IMR-90 (cell line): Measurements from ENCODE around the gene PRKAR1B. TPM values are rescaled to one million over a fixed set of nuclear protein-coding genes. Genes with fewer than 3 reads are reported as not detected.

Source experiments
- ATAC-seq: fragments of 200-7000 bp; cut with Tn5 transposase; 2 replicates; pipeline ENCODE4 v1.9.1; 2020; ENCODE audit warnings: low read depth, mild to moderate bottlenecking, moderate library complexity
- BruUV-seq: library from RNA; stranded (reverse); fragments of 400-500 nt; replicated peaks from 2 replicates; lab custom pipeline; 2021; lab: Mats Ljungman, UMichigan
- CTCF ChIA-PET: fragments of 300-600 bp; formaldehyde crosslinking; extraction: SDS; loops from one replicate; lab custom pipeline; 2021; ENCODE audit warnings: antibody characterized with exemption; lab: Yijun Ruan, JAX
- POLR2A ChIA-PET: fragments of 300-600 bp; sonication (Branson Sonifier 250); formaldehyde crosslinking; loops from one replicate; lab custom pipeline; 2022; ENCODE audit warnings: antibody characterized with exemption; ENCODE audit not compliant: unreplicated experiment; lab: Charles Lee
- DNase-seq: peaks from one replicate; pipeline ENCODE4 v3.0.0; 2013
- H2AFZ ChIP-seq: replicated peaks from 2 replicates; pipeline ENCODE3; 2013; ENCODE audit warnings: low read length, mild to moderate bottlenecking; ENCODE audit not compliant: poor library complexity
- H2AK5ac ChIP-seq: 2 replicates; pipeline ENCODE4 v1.6.1; 2013; ENCODE audit warnings: low read depth, low read length, inconsistent platforms
- H2AK9ac ChIP-seq: replicated peaks from 2 replicates; pipeline ENCODE3; 2013; ENCODE audit warnings: mild to moderate bottlenecking, low read depth, low read length, moderate library complexity; ENCODE audit not compliant: poor library complexity
- H2BK120ac ChIP-seq: 2 replicates; pipeline ENCODE4 v1.6.1; 2013; ENCODE audit warnings: low read depth, low read length, inconsistent platforms
- H2BK15ac ChIP-seq: 3 replicates; pipeline ENCODE4 v1.6.1; 2013; ENCODE audit warnings: low read depth, low read length, inconsistent platforms
- H2BK20ac ChIP-seq: 2 replicates; pipeline ENCODE4 v1.6.1; 2013; ENCODE audit warnings: low read depth, mild to moderate bottlenecking, inconsistent platforms, low read length, moderate library complexity
- H2BK5ac ChIP-seq: 2 replicates; pipeline ENCODE4 v1.6.1; 2013; ENCODE audit warnings: mild to moderate bottlenecking, low read depth, low read length, inconsistent platforms; ENCODE audit not compliant: poor library complexity, severe bottlenecking
- H3K14ac ChIP-seq: replicated peaks from 2 replicates; pipeline ENCODE4 v1.6.1; 2013; ENCODE audit warnings: low read depth, low read length, inconsistent platforms
- H3K18ac ChIP-seq: 2 replicates; pipeline ENCODE4 v1.6.1; 2013; ENCODE audit warnings: low read depth, low read length, control low read depth
- H3K23ac ChIP-seq: 2 replicates; pipeline ENCODE4 v1.6.1; 2013; ENCODE audit warnings: low read depth, low read length, inconsistent platforms
- H3K27ac ChIP-seq: 2 replicates; pipeline ENCODE4 v1.5.1; 2013; ENCODE audit warnings: mild to moderate bottlenecking, control low read depth, low read length; ENCODE audit not compliant: insufficient read depth
- H3K27me3 ChIP-seq: 2 replicates; pipeline ENCODE4 v1.6.1; 2013; ENCODE audit warnings: low read length; ENCODE audit not compliant: control insufficient read depth, insufficient read depth
- H3K36me3 ChIP-seq: 2 replicates; pipeline ENCODE4 v1.6.1; 2013; ENCODE audit warnings: low read length, mixed read lengths; ENCODE audit not compliant: control insufficient read depth, insufficient read depth
- H3K4ac ChIP-seq: 2 replicates; pipeline ENCODE4 v1.6.1; 2013; ENCODE audit warnings: low read depth, low read length, inconsistent platforms
- H3K4me1 ChIP-seq: 2 replicates; pipeline ENCODE4 v1.6.1; 2013; ENCODE audit warnings: low read length, mixed read lengths; ENCODE audit not compliant: control insufficient read depth, insufficient read depth
- H3K4me2 ChIP-seq: 2 replicates; pipeline ENCODE4 v1.6.1; 2013; ENCODE audit warnings: low read depth, mild to moderate bottlenecking, control low read depth, low read length, moderate library complexity
- H3K4me3 ChIP-seq: 2 replicates; pipeline ENCODE4 v1.5.1; 2013; ENCODE audit warnings: low read depth, mild to moderate bottlenecking, control low read depth, low read length, moderate library complexity; ENCODE audit not compliant: insufficient read depth
- H3K56ac ChIP-seq: 2 replicates; pipeline ENCODE4 v1.6.1; 2013; ENCODE audit warnings: low read length, inconsistent platforms; ENCODE audit not compliant: insufficient read depth; ENCODE audit errors: extremely low read depth
- H3K79me1 ChIP-seq, 2 experiments: 2 replicates each; pipeline ENCODE4 v1.6.1; 2013; ENCODE audit warnings: low read length in 2 of 2, inconsistent platforms in 1 of 2, low read depth in 1 of 2
- H3K9ac ChIP-seq: 2 replicates; pipeline ENCODE4 v1.6.1; 2013; ENCODE audit warnings: low read depth, low read length, control low read depth
- H3K9me1 ChIP-seq: 2 replicates; pipeline ENCODE4 v1.6.1; 2013; ENCODE audit warnings: low read length, inconsistent platforms; ENCODE audit not compliant: insufficient read depth
- H3K9me3 ChIP-seq: 2 replicates; pipeline ENCODE4 v1.6.1; 2013; ENCODE audit warnings: low read length; ENCODE audit not compliant: control insufficient read depth, insufficient read depth
- H4K20me1 ChIP-seq: 2 replicates; pipeline ENCODE4 v1.6.1; 2013; ENCODE audit warnings: low read length, inconsistent platforms; ENCODE audit not compliant: insufficient read depth
- H4K5ac ChIP-seq: 2 replicates; pipeline ENCODE4 v1.6.1; 2013; ENCODE audit warnings: mild to moderate bottlenecking, low read depth, low read length, control low read depth
- H4K8ac ChIP-seq, 2 experiments: 2 replicates each; pipeline ENCODE4 v1.6.1; 2013; ENCODE audit warnings: low read depth in 2 of 2, low read length in 2 of 2, control low read depth in 1 of 2, inconsistent platforms in 1 of 2
- H4K91ac ChIP-seq: 2 replicates; pipeline ENCODE4 v1.6.1; 2013; ENCODE audit warnings: low read depth, low read length, inconsistent platforms; ENCODE audit not compliant: insufficient read depth
- BHLHE40 ChIP-seq: fragments of 150-350 bp; IDR thresholded peaks from 2 replicates; pipeline ENCODE4 v1.6.1; 2016; ENCODE audit warnings: mild to moderate bottlenecking, low read depth, low read length
- CEBPB ChIP-seq: IDR thresholded peaks from 2 replicates; pipeline ENCODE4 v1.6.1; 2012; ENCODE audit warnings: low read depth, low read length, improper control_type of control experiment
- CHD1 ChIP-seq: IDR thresholded peaks from 2 replicates; pipeline ENCODE4 v1.6.1; 2012; ENCODE audit warnings: low read depth, low read length, improper control_type of control experiment
- ELK1 ChIP-seq: fragments of 150-350 bp; IDR thresholded peaks from 2 replicates; pipeline ENCODE4 v1.6.1; 2016; ENCODE audit warnings: low read depth, mild to moderate bottlenecking, low read length, moderate library complexity, borderline replicate concordance
- FOS ChIP-seq: fragments of 150-350 bp; IDR thresholded peaks from 2 replicates; pipeline ENCODE4 v1.6.1; 2016; ENCODE audit warnings: low read depth, low read length
- MAFK ChIP-seq: IDR thresholded peaks from 2 replicates; pipeline ENCODE4 v1.6.1; 2012; ENCODE audit warnings: low read depth, low read length, improper control_type of control experiment
- MXI1 ChIP-seq: IDR thresholded peaks from 2 replicates; pipeline ENCODE4 v1.6.1; 2012; ENCODE audit warnings: low read depth, mild to moderate bottlenecking, low read length, moderate library complexity, borderline replicate concordance
- NFE2L2 ChIP-seq: fragments of 150-350 bp; IDR thresholded peaks from 2 replicates; pipeline ENCODE4 v1.6.1; 2016; ENCODE audit warnings: low read depth, mild to moderate bottlenecking, low read length
- POLR2A ChIP-seq: IDR thresholded peaks from 2 replicates; pipeline ENCODE4 v1.6.1; 2012; ENCODE audit warnings: mild to moderate bottlenecking, low read depth, low read length
- RAD21 ChIP-seq: IDR thresholded peaks from 2 replicates; pipeline ENCODE4 v1.6.1; 2012; ENCODE audit warnings: low read length, improper control_type of control experiment
- RCOR1 ChIP-seq: IDR thresholded peaks from 2 replicates; pipeline ENCODE4 v1.6.1; 2012; ENCODE audit warnings: mild to moderate bottlenecking, low read length, improper control_type of control experiment; ENCODE audit not compliant: insufficient replicate concordance
- RFX5 ChIP-seq: IDR thresholded peaks from 2 replicates; pipeline ENCODE4 v1.8.0; 2012; ENCODE audit warnings: low read depth, mild to moderate bottlenecking, low read length, moderate library complexity
- SMC3 ChIP-seq: fragments of 150-350 bp; IDR thresholded peaks from 2 replicates; pipeline ENCODE4 v1.6.1; 2016; ENCODE audit warnings: low read depth, mild to moderate bottlenecking, antibody characterized with exemption, low read length, moderate library complexity
- USF2 ChIP-seq: fragments of 150-350 bp; IDR thresholded peaks from 2 replicates; pipeline ENCODE4 v1.6.1; 2017; ENCODE audit warnings: mild to moderate bottlenecking, antibody characterized with exemption, low read length, low read depth
- WGBS, 2 experiments: methylation state at CpG; one replicate each; pipeline versions ENCODE4 v1.1.5 to v1.1.7; 2013; ENCODE audit warnings: missing lambda C conversion rate in 2 of 2; ENCODE audit not compliant: insufficient read length in 1 of 2; ENCODE audit errors: extremely low coverage in 2 of 2; 5-methylcytosine and 5-hydroxymethylcytosine counted together
- dilution Hi-C: fragments of 300-500 bp; cut with HindIII; formaldehyde crosslinking; loops from one replicate; pipeline ENCODE4 v1.14.3; 2018; ENCODE audit warnings: low sequenced_read_pairs; ENCODE audit not compliant: unreplicated experiment
- in situ Hi-C: fragments of 300-500 bp; cut with MboI; formaldehyde crosslinking; loops from 3 replicates; pipeline ENCODE4 v1.14.3; 2019; ENCODE audit warnings: low sequenced_read_pairs, inconsistent platforms, mixed read lengths
- intact Hi-C: fragments of 100-400 bp; cut with micrococcal nuclease; formaldehyde crosslinking; loops from 2 replicates; pipeline ENCODE4 v1.10.0; 2022
- polyA plus RNA-seq, 3 experiments: library from polyadenylated mRNA; depleted of rRNA; stranded (reverse); fragments of >200 nt; gene quantifications; 2 replicates each; pipeline ENCODE4 v1.2.3, GENCODE V29; 2012; ENCODE audit warnings: low replicate concordance in 1 of 3
- total RNA-seq: library from RNA; depleted of rRNA; stranded (reverse); fragments of >200 nt; gene quantifications from 2 replicates; pipeline ENCODE4 v1.2.3, GENCODE V29; 2012
- TF ChIP-seq, protein P1 (sequence below): conservative IDR thresholded peaks from 2 replicates; pipeline ENCODE4 v1.5.1; 2012; ENCODE audit warnings: mild to moderate bottlenecking, low read depth, low read length, improper control_type of control experiment

Gene PRKAR1B
- total and polyA plus RNA-seq, 2 of the 4 experiments (the other 2 are of a cell fraction): 15.2 to 20.2 TPM

DNA sequence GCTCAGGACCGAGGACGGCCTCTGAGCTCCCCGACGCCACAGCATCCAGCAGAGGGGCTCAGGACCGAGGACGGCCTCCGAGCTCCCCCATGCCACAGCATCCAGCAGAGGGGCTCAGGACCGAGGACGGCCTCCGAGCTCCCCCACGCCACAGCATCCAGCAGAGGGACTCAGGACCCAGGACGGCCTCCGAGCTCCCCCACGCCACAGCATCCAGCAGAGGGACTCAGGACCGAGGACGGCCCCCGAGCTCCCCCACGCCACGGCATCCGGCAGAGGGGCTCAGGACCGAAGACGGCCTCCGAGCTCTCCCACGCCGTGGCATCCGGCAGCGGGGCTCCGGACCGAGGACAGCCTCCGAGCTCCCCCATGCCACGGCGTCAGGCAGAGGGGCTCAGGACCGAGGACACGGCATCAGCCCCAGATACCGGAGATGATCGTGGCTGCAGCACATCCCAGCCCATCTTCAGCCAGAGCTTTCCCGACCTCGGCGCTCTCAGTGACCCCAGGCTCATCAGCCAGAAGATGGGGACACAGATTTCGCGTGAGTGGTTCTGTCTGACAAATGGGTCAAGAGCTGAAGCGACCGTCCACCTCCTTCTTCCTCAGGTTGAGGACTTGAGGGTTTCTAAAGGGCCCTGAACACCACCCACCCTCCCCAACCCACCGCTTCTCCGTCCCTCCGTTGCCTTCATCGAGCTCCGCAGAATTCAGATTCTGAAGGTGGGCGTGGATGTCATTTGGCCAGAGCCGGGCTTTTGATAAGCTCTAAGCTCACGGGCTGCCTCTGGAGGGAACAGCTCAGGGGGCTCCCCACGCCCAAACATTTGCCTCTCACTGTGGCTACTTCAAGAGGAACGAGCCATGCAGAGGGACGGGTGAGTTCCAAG lies 56.3 kb downstream of the PRKAR1B start:
- dilution Hi-C loops (no loop called here), in situ Hi-C loops (no loop called here), intact Hi-C loops (no loop called here)
- Histone ChIP-seq H2BK15ac (no peak overlapping the region), H2AK5ac (no peak overlapping the region), H3K56ac (no peak overlapping the region), H3K23ac (no peak overlapping the region), H2BK20ac (no peak overlapping the region), H3K36me3 (no peaks in the 10 kb centered on the region), H3K9me1 (peaks cover 7% of the 10 kb centered on the region; the same call in 1 of the 2 replicates), H2AFZ (no peak overlapping the region), H2BK5ac (no peak overlapping the region), H3K9ac (no peak overlapping the region), H3K14ac (no peak overlapping the region), H3K27me3 (no peaks in the 10 kb centered on the region), H3K79me1 (no peaks in the 10 kb centered on the region), H4K5ac (no peak overlapping the region), H3K4me3 (no peak overlapping the region), H2BK120ac (no peak overlapping the region), H3K27ac (no peak overlapping the region), H3K4me2 (no peak overlapping the region), H3K4me1 (peaks cover 12% of the 10 kb centered on the region), H4K8ac (no peak overlapping the region), H4K20me1 (peaks cover 3% of the 10 kb centered on the region; the same call in 1 of the 2 replicates), H4K91ac (no peak overlapping the region), H2AK9ac (no peak overlapping the region), H3K18ac (no peak overlapping the region), H3K4ac (no peak overlapping the region), H3K9me3 (no peaks in the 10 kb centered on the region)
- CTCF ChIA-PET: no interaction called here
- ATAC-seq (no peak), DNase-seq (no peak)
- POLR2A ChIA-PET: no interaction called here
- no TSS peak for BruUV-seq
- 89% methylated on average over 36 of the region's 54 CpGs; no CpG with 5 or more reads in 1 of the 2 experiments for WGBS, 2 experiments
- TF ChIP-seq USF2 (no peak), SMC3 (no peak), FOS (no peak), BHLHE40 (no peak), RAD21 (no peak), ELK1 (no peak), MAFK (no peak), POLR2A (no peak), RFX5 (no peak), CHD1 (no peak), RCOR1 (no peak), NFE2L2 (no peak), CEBPB (no peak), MXI1 (no peak)
- TF ChIP-seq, protein P1, sequence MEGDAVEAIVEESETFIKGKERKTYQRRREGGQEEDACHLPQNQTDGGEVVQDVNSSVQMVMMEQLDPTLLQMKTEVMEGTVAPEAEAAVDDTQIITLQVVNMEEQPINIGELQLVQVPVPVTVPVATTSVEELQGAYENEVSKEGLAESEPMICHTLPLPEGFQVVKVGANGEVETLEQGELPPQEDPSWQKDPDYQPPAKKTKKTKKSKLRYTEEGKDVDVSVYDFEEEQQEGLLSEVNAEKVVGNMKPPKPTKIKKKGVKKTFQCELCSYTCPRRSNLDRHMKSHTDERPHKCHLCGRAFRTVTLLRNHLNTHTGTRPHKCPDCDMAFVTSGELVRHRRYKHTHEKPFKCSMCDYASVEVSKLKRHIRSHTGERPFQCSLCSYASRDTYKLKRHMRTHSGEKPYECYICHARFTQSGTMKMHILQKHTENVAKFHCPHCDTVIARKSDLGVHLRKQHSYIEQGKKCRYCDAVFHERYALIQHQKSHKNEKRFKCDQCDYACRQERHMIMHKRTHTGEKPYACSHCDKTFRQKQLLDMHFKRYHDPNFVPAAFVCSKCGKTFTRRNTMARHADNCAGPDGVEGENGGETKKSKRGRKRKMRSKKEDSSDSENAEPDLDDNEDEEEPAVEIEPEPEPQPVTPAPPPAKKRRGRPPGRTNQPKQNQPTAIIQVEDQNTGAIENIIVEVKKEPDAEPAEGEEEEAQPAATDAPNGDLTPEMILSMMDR: no peak
